K562 (cell line): ENCODE data around the gene RUVBL2. TPM values are rescaled to one million over a fixed set of nuclear protein-coding genes. Genes with fewer than 3 reads are reported as not detected.

ENCODE experiments used
- DMBX1 ChIP-seq: fragments of 250-450 bp; sonication (Bioruptor Pico); IDR thresholded peaks from 2 replicates; pipeline ENCODE4 v1.8.0; 2022; ENCODE audit warnings: inconsistent platforms, mild to moderate bottlenecking, moderate library complexity, borderline replicate concordance
- DNMT1 ChIP-seq: fragments of 450-650 bp; IDR thresholded peaks from 2 replicates; pipeline ENCODE4 v1.6.1; 2016; ENCODE audit warnings: antibody characterized with exemption, mild to moderate bottlenecking
- GATA2 ChIP-seq: sonication (generic); formaldehyde crosslinking; IDR thresholded peaks from 2 replicates; pipeline ENCODE4 v1.4.0; 2020; ENCODE audit warnings: mild to moderate bottlenecking, missing genetic modification reagents
- HNRNPUL1 ChIP-seq: fragments of 200-400 bp; formaldehyde crosslinking; IDR thresholded peaks from 2 replicates; pipeline ENCODE4 v1.6.1; 2017; ENCODE audit warnings: low read length
- MXI1 ChIP-seq: IDR thresholded peaks from 2 replicates; pipeline ENCODE4 v1.6.1; 2011; ENCODE audit warnings: low read depth, mild to moderate bottlenecking, improper control_type of control experiment, low read length
- NCOA6 ChIP-seq: fragments of 450-650 bp; IDR thresholded peaks from 2 replicates; pipeline ENCODE4 v1.6.1; 2017; ENCODE audit warnings: mild to moderate bottlenecking
- NONO ChIP-seq, 2 experiments: fragments of 200-400 bp in 1 of 2; fragments of 450-650 bp in 1 of 2; formaldehyde crosslinking in 1 of 2; IDR thresholded peaks; 2 replicates each; pipeline ENCODE4 v1.6.1; 2017; ENCODE audit warnings: low read depth in 2 of 2, mild to moderate bottlenecking in 2 of 2, moderate library complexity in 2 of 2, low read length in 1 of 2
- NR4A1 ChIP-seq, 2 experiments: fragments of 250-450 bp in 1 of 2; fragments of 450-650 bp in 1 of 2; sonication (Bioruptor Pico) in 1 of 2; IDR thresholded peaks; 2 replicates each; pipeline versions ENCODE4 v1.4.0 to v1.6.1; 2016 to 2020; ENCODE audit warnings: mild to moderate bottlenecking in 2 of 2, missing compliant biosample characterization in 1 of 2, missing genetic modification characterization in 1 of 2, moderate library complexity in 1 of 2
- PHTF2 ChIP-seq: fragments of 250-450 bp; sonication (Bioruptor Pico); IDR thresholded peaks from 2 replicates; pipeline ENCODE4 v1.5.0; 2021; ENCODE audit warnings: mild to moderate bottlenecking
- PYGO2 ChIP-seq: fragments of 450-650 bp; IDR thresholded peaks from 2 replicates; pipeline ENCODE4 v1.6.1; 2016; ENCODE audit warnings: mild to moderate bottlenecking, missing genetic modification characterization, moderate library complexity, missing compliant biosample characterization
- RHOXF2B ChIP-seq: fragments of 250-450 bp; sonication (Bioruptor Pico); conservative IDR thresholded peaks from 2 replicates; pipeline ENCODE4 v1.5.1; 2021
- SREBF1 ChIP-seq: fragments of 150-350 bp; IDR thresholded peaks from 2 replicates; pipeline ENCODE4 v1.6.1; 2014; ENCODE audit warnings: antibody characterized with exemption, low read depth, low read length, borderline replicate concordance
- SUPT5H ChIP-seq: fragments of 450-650 bp; IDR thresholded peaks from 2 replicates; pipeline ENCODE4 v1.6.1; 2016
- TAF1 ChIP-seq: IDR thresholded peaks from 2 replicates; pipeline ENCODE4 v1.6.1; 2011; ENCODE audit warnings: mild to moderate bottlenecking, low read length, moderate library complexity; ENCODE audit not compliant: insufficient read depth, control insufficient read depth, severe bottlenecking; ENCODE audit errors: extremely low read depth
- YY1 ChIP-seq, 3 experiments: IDR thresholded peaks; 2 replicates each; pipeline ENCODE4 v1.6.1; 2011; ENCODE audit warnings: low read length in 2 of 3, mild to moderate bottlenecking in 2 of 3, moderate library complexity in 2 of 3, borderline replicate concordance in 1 of 3, control low read depth in 1 of 3, low read depth in 1 of 3; ENCODE audit not compliant: insufficient read depth in 3 of 3, insufficient replicate concordance in 2 of 3, control insufficient read depth in 1 of 3, insufficient read length in 1 of 3; ENCODE audit errors: extremely low read depth in 1 of 3
- ZFP30 ChIP-seq: fragments of 250-450 bp; sonication (Bioruptor Pico); IDR thresholded peaks from 2 replicates; pipeline ENCODE4 v1.8.0; 2022; ENCODE audit warnings: moderate library complexity, mild to moderate bottlenecking, inconsistent platforms, borderline replicate concordance
- ZNF384 ChIP-seq: IDR thresholded peaks from 2 replicates; pipeline ENCODE4 v1.6.1; 2012; ENCODE audit warnings: low read depth, low read length, improper control_type of control experiment
- ZNF445 ChIP-seq: fragments of 250-450 bp; sonication (Bioruptor Pico); IDR thresholded peaks from 2 replicates; pipeline ENCODE4 v1.4.0; 2020; ENCODE audit warnings: low read depth, mild to moderate bottlenecking, moderate library complexity
- ZNF764 ChIP-seq: fragments of 250-450 bp; sonication (Bioruptor Pico); IDR thresholded peaks from 2 replicates; pipeline ENCODE4 v1.4.0; 2020; ENCODE audit warnings: low read depth, mild to moderate bottlenecking, moderate library complexity
- polyA plus RNA-seq, 8 experiments: library from polyadenylated mRNA; depleted of rRNA in 4 of 8; stranded (reverse) in 5 of 8; unstranded in 3 of 8; fragments of >200 nt; fragmentation: Nextera tagmentation in 2 of 8; fragmentation: Illumina TruSeq in 1 of 8; extraction: Ambion mirVana in 2 of 8; extraction: Trizol in 1 of 8; gene quantifications; 2 replicates each; pipeline versions ENCODE4 v1.2.1 to v1.2.3, GENCODE V29; 2011 to 2014; ENCODE audit warnings: inconsistent platforms in 1 of 8, missing spikeins in 1 of 8
- total RNA-seq, 7 experiments: library from RNA; depleted of rRNA in 6 of 7; stranded (reverse); fragments of >200 nt in 6 of 7; fragmentation: Illumina TruSeq in 2 of 7; extraction: Trizol in 2 of 7; gene quantifications; 2 replicates each; pipeline versions ENCODE4 v1.2.1 to v1.2.3, GENCODE V29; 2011 to 2021; ENCODE audit warnings: low replicate concordance in 1 of 7
- TF ChIP-seq, protein P1 (sequence below): fragments of 450-650 bp; IDR thresholded peaks from 2 replicates; pipeline ENCODE4 v1.6.1; 2016; ENCODE audit warnings: antibody characterized with exemption
- TF ChIP-seq, protein P2 (sequence below): fragments of 250-450 bp; sonication (Bioruptor Pico); IDR thresholded peaks from 2 replicates; pipeline ENCODE4 v1.5.0; 2021
- TF ChIP-seq, protein P3 (sequence below): fragments of 450-650 bp; formaldehyde crosslinking; conservative IDR thresholded peaks from 2 replicates; pipeline ENCODE4 v1.4.0; 2022; ENCODE audit warnings: mild to moderate bottlenecking, missing genetic modification characterization

RUVBL2 gene
- total and polyA plus RNA-seq, 9 of the 15 experiments (the other 6 are each of a cell fraction or from before 2014, with no cell fraction given): 71.4 to 453 (median 237) TPM

DNA sequence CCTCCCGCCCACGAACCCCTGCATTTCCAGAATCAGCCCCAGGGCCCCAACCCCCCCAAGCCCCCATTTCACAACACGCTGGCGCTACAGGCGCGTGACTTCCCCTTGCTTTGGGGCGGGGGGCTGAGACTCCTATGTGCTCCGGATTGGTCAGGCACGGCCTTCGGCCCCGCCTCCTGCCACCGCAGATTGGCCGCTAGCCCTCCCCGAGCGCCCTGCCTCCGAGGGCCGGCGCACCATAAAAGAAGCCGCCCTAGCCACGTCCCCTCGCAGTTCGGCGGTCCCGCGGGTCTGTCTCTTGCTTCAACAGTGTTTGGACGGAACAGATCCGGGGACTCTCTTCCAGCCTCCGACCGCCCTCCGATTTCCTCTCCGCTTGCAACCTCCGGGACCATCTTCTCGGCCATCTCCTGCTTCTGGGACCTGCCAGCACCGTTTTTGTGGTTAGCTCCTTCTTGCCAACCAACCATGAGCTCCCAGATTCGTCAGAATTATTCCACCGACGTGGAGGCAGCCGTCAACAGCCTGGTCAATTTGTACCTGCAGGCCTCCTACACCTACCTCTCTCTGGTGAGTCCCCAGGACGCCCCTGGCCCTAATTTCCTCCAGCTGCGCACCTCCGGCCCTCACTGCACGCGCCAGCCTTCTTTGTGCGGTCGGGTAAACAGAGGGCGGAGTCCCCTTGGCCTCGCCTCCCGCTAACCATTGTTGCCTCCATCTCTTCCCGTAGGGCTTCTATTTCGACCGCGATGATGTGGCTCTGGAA lies 28.5 kb upstream of the RUVBL2 start, which contains the start of gene FTL (continued):
- TF ChIP-seq SREBF1 (no peak), PHTF2 (no peak), RHOXF2B (CRISPR knock-in tag) (0 out of 2 replicates have a peak, but pooled peaks have one; percentile 48), PYGO2 (no peak), GATA2 (CRISPR knock-in tag) (0 out of 2 replicates have a peak, but pooled peaks have one; percentile 26), SUPT5H (peak; percentile 100), ZNF764 (CRISPR knock-in tag) (peak; percentile 6; the same call in 1 of the 2 replicates), HNRNPUL1 (peak; percentile 77; the same call in 1 of the 2 replicates), TAF1 (peak; percentile 99), ZNF445 (CRISPR knock-in tag) (no peak), ZFP30 (CRISPR knock-in tag) (no peak), DNMT1 (peak; percentile 98), YY1 (IDR thresholded peaks at IDR 0.05; ENCODE audit: borderline replicate concordance in 1 of 3, control insufficient read depth in 1 of 3, extremely low read depth in 1 of 3, insufficient read depth in 3 of 3, insufficient read length in 1 of 3, insufficient replicate concordance in 2 of 3, low read depth in 1 of 3, low read length in 2 of 3) (peak in 2 of 3 experiments; percentile 56 to 63), ZNF384 (no peak), DMBX1 (CRISPR knock-in tag) (no peak), NR4A1 (CRISPR knock-in tag; IDR thresholded peaks at IDR 0.05) (no peak), NR4A1 (tag; IDR thresholded peaks at IDR 0.05) (0 out of 2 replicates have a peak, but pooled peaks have one; percentile 31), NCOA6 (no peak), MXI1 (peak; percentile 62), NONO (IDR thresholded peaks at IDR 0.05; ENCODE audit: low read depth in 2 of 2, low read length in 1 of 2) (peak in 1 of 2 experiments; percentile 75; a peak in 3 of 4 replicates)
- TF ChIP-seq, protein P1, sequence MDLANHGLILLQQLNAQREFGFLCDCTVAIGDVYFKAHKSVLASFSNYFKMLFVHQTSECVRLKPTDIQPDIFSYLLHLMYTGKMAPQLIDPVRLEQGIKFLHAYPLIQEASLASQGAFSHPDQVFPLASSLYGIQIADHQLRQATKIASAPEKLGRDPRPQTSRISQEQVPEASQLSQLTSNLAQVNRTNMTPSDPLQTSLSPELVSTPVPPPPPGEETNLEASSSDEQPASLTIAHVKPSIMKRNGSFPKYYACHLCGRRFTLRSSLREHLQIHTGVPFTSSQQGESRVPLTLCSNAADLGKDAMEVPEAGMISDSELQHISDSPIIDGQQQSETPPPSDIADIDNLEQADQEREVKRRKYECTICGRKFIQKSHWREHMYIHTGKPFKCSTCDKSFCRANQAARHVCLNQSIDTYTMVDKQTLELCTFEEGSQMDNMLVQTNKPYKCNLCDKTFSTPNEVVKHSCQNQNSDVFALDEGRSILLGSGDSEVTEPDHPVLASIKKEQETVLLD: no peak
- TF ChIP-seq, protein P2, sequence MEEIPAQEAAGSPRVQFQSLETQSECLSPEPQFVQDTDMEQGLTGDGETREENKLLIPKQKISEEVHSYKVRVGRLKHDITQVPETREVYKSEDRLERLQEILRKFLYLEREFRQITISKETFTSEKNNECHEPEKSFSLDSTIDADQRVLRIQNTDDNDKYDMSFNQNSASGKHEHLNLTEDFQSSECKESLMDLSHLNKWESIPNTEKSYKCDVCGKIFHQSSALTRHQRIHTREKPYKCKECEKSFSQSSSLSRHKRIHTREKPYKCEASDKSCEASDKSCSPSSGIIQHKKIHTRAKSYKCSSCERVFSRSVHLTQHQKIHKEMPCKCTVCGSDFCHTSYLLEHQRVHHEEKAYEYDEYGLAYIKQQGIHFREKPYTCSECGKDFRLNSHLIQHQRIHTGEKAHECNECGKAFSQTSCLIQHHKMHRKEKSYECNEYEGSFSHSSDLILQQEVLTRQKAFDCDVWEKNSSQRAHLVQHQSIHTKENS: no peak
- TF ChIP-seq, protein P3, sequence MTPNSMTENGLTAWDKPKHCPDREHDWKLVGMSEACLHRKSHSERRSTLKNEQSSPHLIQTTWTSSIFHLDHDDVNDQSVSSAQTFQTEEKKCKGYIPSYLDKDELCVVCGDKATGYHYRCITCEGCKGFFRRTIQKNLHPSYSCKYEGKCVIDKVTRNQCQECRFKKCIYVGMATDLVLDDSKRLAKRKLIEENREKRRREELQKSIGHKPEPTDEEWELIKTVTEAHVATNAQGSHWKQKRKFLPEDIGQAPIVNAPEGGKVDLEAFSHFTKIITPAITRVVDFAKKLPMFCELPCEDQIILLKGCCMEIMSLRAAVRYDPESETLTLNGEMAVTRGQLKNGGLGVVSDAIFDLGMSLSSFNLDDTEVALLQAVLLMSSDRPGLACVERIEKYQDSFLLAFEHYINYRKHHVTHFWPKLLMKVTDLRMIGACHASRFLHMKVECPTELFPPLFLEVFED (CRISPR knock-in tag): peak; percentile 69; the same call in 1 of the 2 replicates
